GM06990 (cell line): ENCODE measurements around the gene LRP1B.

Source experiments
- DNase-seq: peaks from one replicate; pipeline ENCODE4 v3.0.0-alpha.2; 2011; ENCODE audit not compliant: insufficient read length; ENCODE audit errors: extremely low read depth
- H3K27me3 ChIP-seq: replicated peaks from 2 replicates; pipeline ENCODE4 v1.6.0; 2011; ENCODE audit warnings: low read length; ENCODE audit not compliant: control insufficient read depth, insufficient read depth
- H3K36me3 ChIP-seq: 2 replicates; pipeline ENCODE4 v1.5.1; 2011; ENCODE audit warnings: low read length; ENCODE audit not compliant: control insufficient read depth, insufficient read depth
- H3K4me3 ChIP-seq: replicated peaks from 2 replicates; pipeline ENCODE4 v1.5.1; 2011; ENCODE audit warnings: low read depth, mild to moderate bottlenecking, control low read depth, low read length
- TF ChIP-seq, protein P1 (sequence below): IDR thresholded peaks from 2 replicates; pipeline ENCODE4 v1.5.1; 2011; ENCODE audit warnings: low read length, control low read depth, mild to moderate bottlenecking, inconsistent platforms; ENCODE audit not compliant: insufficient read depth, poor library complexity, severe bottlenecking

The LRP1B gene

DNA sequence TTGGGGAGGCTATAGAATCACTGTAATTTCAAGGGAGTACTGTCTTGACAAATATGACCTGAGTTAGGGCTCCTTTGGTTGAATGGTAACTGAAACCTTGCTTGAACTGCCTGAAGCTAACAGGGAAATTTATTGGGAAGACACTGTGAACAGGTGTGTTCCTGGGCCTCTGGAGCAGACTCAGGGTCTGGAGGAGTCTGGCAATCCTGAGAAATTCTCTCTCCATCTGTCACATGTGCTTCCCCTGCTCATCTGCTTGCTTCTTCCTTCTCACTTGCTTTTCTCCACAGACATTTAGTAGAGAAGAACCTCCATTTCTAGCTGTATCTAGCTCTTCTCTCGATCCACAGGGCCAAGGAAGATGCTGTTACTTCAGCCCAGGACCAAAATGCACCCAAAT, 476.5 kb downstream of the LRP1B start:
- Histone ChIP-seq H3K4me3 (no peak overlapping the region), H3K36me3 (no peaks in the 10 kb centered on the region), H3K27me3 (no peaks in the 10 kb centered on the region)
- TF ChIP-seq, protein P1, sequence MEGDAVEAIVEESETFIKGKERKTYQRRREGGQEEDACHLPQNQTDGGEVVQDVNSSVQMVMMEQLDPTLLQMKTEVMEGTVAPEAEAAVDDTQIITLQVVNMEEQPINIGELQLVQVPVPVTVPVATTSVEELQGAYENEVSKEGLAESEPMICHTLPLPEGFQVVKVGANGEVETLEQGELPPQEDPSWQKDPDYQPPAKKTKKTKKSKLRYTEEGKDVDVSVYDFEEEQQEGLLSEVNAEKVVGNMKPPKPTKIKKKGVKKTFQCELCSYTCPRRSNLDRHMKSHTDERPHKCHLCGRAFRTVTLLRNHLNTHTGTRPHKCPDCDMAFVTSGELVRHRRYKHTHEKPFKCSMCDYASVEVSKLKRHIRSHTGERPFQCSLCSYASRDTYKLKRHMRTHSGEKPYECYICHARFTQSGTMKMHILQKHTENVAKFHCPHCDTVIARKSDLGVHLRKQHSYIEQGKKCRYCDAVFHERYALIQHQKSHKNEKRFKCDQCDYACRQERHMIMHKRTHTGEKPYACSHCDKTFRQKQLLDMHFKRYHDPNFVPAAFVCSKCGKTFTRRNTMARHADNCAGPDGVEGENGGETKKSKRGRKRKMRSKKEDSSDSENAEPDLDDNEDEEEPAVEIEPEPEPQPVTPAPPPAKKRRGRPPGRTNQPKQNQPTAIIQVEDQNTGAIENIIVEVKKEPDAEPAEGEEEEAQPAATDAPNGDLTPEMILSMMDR, result no peak
- DNase-seq, result no peak

DNA sequence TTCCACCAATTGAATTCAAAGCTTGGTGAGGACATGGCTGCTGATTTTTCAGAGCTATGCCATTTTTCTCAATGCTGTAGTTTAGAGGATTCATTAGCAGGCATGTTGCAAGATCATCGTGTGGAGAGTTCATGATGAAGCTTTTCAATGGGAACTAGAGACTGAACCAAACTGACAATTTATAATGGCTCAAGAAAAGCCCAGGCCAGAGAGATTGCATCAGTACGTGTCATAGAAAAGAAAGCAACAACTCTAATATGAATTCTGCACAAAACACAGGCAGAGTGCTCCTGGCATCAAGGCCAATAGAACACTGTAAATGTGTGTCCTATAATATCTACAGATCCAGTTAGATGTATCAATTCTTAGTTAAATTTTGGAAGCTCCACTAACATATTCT, 477.6 kb downstream of the LRP1B start:
- TF ChIP-seq, protein P1, result no peak
- Histone ChIP-seq H3K4me3 (no peak overlapping the region), H3K36me3 (no peaks in the 10 kb centered on the region), H3K27me3 (no peaks in the 10 kb centered on the region)
- no peak for DNase-seq

DNA sequence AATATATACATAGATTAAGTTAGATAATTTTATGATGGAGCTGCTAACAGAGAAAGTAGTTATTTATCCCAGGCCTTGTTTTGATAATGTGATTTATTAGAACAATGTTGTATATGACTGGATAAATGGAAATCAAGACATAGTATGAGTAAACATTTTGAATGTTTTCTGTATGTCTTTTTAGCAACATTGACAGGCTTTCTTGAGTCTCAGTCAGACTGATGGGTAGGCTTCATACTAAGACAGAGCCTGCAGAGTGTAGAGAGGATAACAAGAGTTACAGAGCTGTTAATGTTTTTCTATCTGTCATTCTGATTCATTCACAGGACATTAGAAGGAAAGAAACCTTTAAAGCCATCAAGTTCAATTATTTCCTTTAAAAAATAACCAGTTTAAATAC, 478.5 kb downstream of the LRP1B start:
- Histone ChIP-seq H3K36me3 (no peaks in the 10 kb centered on the region), H3K4me3 (no peak overlapping the region), H3K27me3 (no peaks in the 10 kb centered on the region)
- TF ChIP-seq, protein P1, result no peak
- DNase-seq, result no peak

DNA sequence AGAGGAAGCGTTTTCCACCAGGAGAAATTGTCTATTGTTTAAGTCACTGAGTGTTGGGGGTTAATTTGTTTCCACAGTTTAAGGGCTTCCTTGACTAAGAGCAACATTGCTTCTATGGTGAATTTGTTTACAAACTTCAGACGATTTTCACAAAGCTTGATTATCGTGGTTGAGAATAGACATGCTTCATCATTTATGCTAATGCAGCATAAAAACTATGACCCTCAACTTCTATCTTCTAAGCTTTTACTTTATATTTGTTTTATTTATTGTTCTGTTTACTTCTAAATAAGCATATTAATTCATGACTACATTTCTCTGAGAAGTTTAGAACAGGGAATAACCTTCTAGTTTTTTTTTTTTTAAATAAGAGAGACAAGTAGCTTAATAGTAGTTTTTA, 483.5 kb downstream of the LRP1B start:
- DNase-seq, result no peak
- no peaks in the 10 kb centered on the region for H3K27me3 ChIP-seq
- no peaks in the 10 kb centered on the region for H3K36me3 ChIP-seq
- TF ChIP-seq, protein P1, result no peak
- H3K4me3 ChIP-seq, result no peak overlapping the region

DNA sequence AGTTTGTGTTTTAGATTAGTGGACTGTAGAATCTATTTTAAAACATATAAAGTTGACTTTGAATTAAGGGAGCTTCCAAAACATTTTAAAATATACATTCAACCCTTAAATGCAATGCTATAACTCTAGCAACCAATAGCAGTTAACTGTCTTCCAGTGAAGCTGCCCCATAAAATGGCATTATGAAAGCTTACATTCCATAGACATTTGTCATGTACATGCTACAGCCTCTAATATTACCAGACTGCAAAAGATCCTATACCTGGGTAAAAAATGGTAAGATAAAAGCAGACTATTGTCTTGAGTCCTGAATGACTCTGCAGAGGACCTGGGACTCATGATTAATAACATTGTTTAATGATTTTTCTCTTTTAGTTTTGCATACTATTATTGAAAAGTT, 489.4 kb downstream of the LRP1B start:
- no peak overlapping the region for H3K4me3 ChIP-seq
- H3K27me3 ChIP-seq, result no peaks in the 10 kb centered on the region
- H3K36me3 ChIP-seq, result no peaks in the 10 kb centered on the region
- DNase-seq, result no peak
- TF ChIP-seq, protein P1, result no peak

DNA sequence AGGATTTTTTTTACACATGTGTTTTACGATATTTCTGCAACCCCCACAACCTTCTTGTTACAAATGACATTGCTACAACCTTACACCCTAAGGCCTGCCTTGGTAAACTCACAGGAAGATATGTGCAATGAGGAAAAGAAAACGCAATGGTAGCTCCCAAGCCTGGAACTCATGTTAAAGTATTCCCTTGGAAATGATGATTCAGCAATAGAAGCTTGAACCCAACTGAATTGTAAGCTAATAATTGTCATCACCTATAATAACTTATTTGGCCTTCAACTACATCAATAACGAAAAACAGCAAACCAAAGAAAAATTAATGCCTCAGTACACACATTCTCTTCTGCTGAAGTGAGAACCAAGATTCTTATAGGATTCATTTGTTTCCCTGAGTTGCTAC, 491.0 kb downstream of the LRP1B start:
- no peak for DNase-seq
- Histone ChIP-seq H3K36me3 (no peaks in the 10 kb centered on the region), H3K27me3 (no peaks in the 10 kb centered on the region), H3K4me3 (no peak overlapping the region)
- TF ChIP-seq, protein P1, result no peak
